ENCODE measurements around the gene CST7. TPM values are rescaled to one million over a fixed set of nuclear protein-coding genes. Genes with fewer than 3 reads are reported as not detected.

CST7 gene
- total RNA-seq, 1 experiment from 2014 or later, result 6.8 TPM

- no peak for DNase-seq (ENCODE audit: low read depth)
Observed at GRCh38 chr20:24950836-24951525, 1.9 kb downstream of the CST7 start.

DNA sequence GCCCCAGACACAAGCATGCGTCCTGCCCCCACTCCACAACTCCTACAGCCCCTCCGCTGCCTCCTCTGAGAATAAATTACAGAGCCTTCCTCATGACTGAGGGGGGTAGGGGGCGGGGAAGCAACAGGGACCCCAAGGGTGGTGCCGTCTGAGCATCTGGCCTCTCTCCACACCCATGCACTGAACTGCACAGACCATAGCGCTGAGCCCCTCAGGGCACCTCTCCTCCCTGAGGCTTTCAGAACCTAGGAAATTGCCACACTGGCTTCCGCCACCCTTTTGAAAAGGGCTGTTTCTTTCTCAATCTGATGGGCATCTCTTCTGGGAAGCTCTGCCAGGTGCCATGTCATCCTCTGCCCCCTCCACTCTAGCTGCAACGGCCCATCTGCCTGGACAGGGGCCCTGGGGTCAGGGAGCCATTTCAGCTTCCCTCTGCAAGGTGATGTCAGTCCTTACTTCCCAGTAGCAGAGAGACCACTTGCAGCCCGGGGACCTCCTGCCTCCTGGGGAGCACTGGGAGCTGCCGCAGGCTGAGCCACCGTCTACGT is 2.5 kb downstream of the CST7 start:
- no peak for DNase-seq (ENCODE audit: low read depth)

- DNase-seq (ENCODE audit: low read depth), result no peak
Observed at GRCh38 chr20:24952376-24953208, 3.5 kb downstream of the CST7 start.

GRCh38 chr20:24953209-24953575 is 4.1 kb downstream of the CST7 start:
- DNase-seq (ENCODE audit: low read depth), result no peak

GRCh38 chr20:24953621-24954133 is 4.6 kb downstream of the CST7 start:
- no peak for DNase-seq (ENCODE audit: low read depth)

DNA sequence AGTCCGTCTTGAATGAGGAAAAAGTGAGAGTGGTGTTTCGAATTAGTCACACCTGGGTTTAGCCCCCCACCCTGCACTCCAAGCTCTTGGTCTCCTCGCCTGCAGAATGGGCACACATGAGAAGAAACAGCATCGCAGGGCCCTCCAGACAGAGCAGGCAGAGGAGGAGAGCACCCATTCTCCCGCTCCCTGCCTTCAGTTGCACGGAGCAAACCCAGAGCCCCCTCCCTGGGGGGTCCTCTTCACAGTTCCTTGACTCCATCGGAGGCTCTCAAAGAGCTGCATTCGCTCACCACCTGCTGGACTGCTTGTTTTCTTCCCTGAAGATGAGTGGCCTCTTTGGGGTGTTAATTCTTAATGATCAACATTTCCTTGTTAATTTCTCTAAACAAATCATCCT is 5.1 kb downstream of the CST7 start:
- no peak for DNase-seq (ENCODE audit: low read depth)

- no peak for DNase-seq (ENCODE audit: low read depth)
Observed at GRCh38 chr20:24954566-24954965, 5.5 kb downstream of the CST7 start.

- DNase-seq (ENCODE audit: low read depth), result no peak
Observed at GRCh38 chr20:24955045-24955444, 6.0 kb downstream of the CST7 start.

- no peak for DNase-seq (ENCODE audit: low read depth)
Observed at GRCh38 chr20:24956001-24956841, 7.2 kb downstream of the CST7 start.

DNA sequence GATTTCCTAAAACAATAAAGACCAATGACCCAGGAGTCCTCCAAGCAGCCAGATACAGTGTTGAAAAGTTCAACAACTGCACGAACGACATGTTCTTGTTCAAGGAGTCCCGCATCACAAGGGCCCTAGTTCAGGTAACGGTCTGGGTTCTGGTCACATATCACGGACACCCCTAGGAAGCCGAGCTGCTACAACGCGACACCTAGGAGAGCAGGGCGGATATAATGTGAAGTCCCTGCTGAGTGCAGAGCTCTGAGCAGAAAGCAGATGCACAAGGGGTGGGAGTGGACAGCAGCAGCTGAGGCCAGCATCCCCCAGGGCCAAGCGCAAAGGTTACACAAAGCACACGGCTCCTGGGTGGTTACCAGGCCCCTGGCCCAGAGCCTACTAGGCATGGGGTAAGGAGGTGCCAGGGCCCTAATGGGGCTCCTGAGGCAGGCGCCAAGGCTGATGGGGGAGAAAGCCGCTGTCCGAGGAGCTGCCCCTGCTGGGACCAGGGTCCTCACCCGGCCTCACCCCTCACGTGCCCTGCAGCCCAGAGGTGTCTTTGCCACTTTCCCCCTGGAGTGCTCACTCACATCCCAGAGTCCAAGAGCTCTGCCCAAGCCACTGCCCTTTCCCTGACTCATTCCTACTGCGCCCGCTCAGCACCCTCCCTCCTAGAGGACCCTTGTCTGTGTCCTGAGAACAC is 8.4 kb downstream of the CST7 start:
- no peak for DNase-seq (ENCODE audit: low read depth)

DNA sequence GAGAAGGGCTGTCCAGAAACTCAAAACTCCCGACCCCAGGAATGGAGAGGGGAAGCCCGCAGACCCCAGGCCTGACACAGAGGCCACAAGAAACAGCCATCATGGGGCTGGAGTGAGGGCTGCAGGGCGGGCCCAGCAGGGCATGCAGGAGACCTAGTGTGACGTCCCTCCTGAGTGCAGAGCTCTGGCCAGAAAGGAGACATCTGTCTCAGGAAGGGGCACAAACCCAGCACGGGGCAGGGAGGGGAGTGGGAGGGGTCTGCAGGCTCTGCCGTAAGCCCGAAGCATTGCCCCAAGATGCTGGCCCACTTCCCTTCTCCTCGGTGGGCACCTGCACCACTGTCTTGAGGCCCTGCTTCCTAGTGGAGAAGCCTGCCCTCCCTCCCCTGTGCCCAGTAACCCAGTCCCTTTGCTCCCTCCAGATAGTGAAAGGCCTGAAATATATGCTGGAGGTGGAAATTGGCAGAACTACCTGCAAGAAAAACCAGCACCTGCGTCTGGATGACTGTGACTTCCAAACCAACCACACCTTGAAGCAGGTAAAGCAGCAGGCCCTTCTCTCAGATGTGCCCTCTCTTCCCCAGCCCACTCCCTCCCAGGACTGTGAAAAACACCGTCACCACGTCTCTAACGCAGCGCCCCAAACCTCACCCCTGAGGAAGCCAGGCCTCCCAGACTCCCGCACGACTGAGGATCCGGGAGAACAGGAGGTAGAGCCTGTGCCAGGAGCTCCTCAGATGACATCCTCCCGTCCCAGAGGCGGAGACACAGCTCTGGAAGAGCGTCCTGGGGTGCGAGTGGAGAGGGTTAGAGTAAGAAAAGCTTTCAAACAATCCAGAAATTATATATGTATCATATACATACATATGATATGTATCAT is 9.7 kb downstream of the CST7 start:
- no peak for DNase-seq (ENCODE audit: low read depth)

GRCh38 chr20:24959591-24960301 is 10.7 kb downstream of the CST7 start:
- no peak for DNase-seq (ENCODE audit: low read depth)

DNA sequence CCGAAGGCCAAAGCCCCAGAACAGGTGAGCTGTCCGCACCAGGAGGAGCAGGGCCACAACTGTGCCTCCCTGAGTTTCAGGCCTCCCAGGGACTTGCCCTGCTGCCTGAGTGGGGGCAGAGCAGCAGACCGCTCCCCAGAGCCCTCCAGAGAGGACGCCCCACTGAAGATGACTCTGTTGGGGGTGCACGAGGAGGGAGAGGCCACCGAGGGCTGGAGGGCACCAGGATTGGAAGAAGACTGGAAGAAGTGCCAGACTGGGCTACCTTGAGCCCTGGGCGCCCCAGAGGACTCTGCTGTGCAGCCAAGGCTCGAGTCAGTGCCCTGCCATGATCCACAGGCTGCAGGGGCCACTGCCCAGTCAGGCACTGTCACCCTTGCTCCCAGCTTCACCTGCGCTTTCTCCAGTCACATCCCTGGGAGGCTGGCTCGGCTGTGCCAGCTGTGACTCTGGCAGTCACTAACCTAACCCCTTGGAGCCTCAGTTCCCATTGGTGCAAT is 11.3 kb downstream of the CST7 start:
- no peak for DNase-seq (ENCODE audit: low read depth)

GRCh38 chr20:24960861-24961260 is 11.8 kb downstream of the CST7 start:
- DNase-seq (ENCODE audit: low read depth), result no peak

DNA sequence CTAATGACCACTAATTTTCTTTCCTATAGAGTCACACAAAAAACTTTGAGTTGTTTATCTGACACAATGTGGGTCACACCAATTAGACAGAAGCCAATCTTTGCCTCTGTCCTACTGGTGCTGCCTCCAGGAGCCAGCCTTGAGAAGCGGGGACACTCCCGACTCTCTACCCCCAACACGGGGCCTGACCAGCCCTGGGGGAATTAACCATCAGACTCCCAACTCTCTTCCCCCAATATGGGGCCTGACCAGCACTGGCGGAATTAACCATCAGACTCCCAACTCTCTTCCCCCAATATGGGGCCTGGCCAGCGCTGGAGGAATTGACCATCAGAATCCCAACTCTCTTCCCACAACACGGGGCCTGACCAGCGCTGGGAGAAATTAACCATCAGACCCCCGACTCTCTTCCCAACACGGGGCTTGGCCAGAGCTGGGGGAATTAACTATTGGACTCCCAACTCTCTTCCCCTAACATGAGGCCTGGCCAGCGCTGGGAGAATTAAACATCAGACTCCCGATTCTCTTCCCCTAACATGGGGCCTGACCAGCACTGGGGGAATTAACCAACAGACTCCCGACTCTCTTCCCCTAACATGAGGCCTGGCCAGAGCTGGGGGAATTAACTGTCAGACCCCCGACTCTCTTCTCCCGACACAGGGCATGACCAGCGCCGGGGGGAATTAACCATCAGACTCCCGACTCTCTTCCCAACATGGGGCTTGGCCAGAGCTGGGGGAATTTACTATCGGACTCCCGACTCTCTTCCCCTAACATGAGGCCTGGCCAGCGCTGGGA is 12.5 kb downstream of the CST7 start:
- no peak for DNase-seq (ENCODE audit: low read depth)

GRCh38 chr20:24962182-24962492 is 13.1 kb downstream of the CST7 start:
- DNase-seq (ENCODE audit: low read depth), result no peak

GRCh38 chr20:24962510-24962909 is 13.4 kb downstream of the CST7 start:
- DNase-seq (ENCODE audit: low read depth), result no peak

GRCh38 chr20:24963672-24964505 is 14.8 kb downstream of the CST7 start:
- DNase-seq (ENCODE audit: low read depth), result no peak

All from M059J (cell line).